NCI-H2227 treated with DMSO at 0.1 percent for 48 hours (cell line): ENCODE data around the gene C11orf21.
"Not testable (repeated sequence)": the region's sequence is repeated elsewhere in the genome, so short reads cannot be mapped to it uniquely, and the experiment has no call there.

Experiments used
- DNase-seq: peaks from one replicate; lab custom pipeline; 2025; lab: John Stamatoyannopoulos, UW

C11orf21 gene

GRCh38 chr11:2301631-2302305 is at the start of gene C11orf21, which contains the start of gene TSPAN32:
C11orf21 (minus strand) TSS chr11:2301918; CDS start chr11:2301808, 110 bp downstream.
TSPAN32 (plus strand) TSS chr11:2302013; CDS start chr11:2302150, 137 bp downstream.
- DNase-seq, result no peak

DNA sequence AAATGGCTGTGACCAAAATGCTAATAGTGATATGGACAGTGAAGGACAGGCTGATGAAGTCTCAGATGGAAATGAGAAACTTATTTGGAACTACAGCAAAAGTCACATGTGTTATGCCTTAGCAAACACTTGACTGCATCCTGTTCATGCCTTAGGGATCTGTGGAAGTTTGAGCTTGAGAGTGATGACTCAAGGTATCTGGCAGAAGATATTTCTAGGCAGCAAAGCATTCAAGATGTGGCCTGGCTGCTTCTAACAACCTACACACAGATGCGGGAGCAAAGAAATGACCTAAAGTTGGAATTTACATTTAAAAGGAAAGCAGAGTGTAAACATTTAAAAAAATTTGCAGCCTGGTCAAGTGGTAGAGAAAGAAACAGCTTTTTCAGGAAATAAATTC is 47.3 kb upstream of the C11orf21 start:
- no peak for DNase-seq

GRCh38 chr11:2347308-2347830 is 45.7 kb upstream of the C11orf21 start:
- DNase-seq, result no peak

- no peak for DNase-seq
Observed at GRCh38 chr11:2346586-2347307, 45.0 kb upstream of the C11orf21 start.

- no peak for DNase-seq
Observed at GRCh38 chr11:2346014-2346413, 44.3 kb upstream of the C11orf21 start.

DNA sequence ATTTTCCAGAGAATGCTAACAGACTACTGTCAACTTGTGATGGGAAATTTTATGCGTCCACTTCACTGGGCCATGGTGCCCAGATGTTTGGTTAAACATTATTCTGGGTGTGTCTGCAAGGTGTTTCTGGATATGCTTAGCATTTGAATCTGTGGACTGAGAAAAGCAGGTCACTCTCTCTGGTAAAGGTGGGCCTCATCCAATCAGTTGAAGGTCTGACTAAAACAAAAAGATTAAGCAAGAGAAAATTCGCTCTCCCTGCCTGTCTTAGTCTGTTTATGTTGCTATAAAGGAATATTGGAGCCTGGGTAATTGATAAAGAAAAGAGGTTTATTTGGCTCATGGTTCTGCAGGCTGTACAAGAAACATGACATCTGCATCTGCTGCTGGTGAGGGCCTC is 43.3 kb upstream of the C11orf21 start:
- no peak for DNase-seq

- no peak for DNase-seq
Observed at GRCh38 chr11:2343502-2343901, 41.8 kb upstream of the C11orf21 start.

GRCh38 chr11:2342981-2343380 is 41.3 kb upstream of the C11orf21 start:
- no peak for DNase-seq

- no peak for DNase-seq
Observed at GRCh38 chr11:2342557-2342956, 40.8 kb upstream of the C11orf21 start.

DNA sequence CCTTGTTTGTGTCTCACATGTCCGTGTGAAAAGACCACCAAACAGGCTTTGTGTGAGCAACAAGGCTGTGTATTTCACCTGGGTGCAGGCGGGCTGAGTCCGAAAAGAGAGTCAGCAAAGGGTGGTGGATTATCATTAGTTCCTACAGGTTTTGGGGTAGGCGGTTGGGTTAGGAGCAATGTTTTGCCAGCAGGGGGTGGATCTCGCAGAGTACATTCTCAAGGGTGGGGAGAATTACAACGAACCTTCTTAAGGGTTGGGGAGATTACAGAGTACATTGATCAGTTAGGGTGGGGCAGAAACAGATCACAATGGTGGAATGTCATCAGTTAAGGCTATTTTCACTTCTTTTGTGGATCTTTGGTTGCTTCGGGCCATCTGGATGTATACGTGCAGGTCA is 37.0 kb upstream of the C11orf21 start:
- DNase-seq, result not testable (repeated sequence)

- not testable (repeated sequence) for DNase-seq
Observed at GRCh38 chr11:2335286-2335685, 33.6 kb upstream of the C11orf21 start.

DNA sequence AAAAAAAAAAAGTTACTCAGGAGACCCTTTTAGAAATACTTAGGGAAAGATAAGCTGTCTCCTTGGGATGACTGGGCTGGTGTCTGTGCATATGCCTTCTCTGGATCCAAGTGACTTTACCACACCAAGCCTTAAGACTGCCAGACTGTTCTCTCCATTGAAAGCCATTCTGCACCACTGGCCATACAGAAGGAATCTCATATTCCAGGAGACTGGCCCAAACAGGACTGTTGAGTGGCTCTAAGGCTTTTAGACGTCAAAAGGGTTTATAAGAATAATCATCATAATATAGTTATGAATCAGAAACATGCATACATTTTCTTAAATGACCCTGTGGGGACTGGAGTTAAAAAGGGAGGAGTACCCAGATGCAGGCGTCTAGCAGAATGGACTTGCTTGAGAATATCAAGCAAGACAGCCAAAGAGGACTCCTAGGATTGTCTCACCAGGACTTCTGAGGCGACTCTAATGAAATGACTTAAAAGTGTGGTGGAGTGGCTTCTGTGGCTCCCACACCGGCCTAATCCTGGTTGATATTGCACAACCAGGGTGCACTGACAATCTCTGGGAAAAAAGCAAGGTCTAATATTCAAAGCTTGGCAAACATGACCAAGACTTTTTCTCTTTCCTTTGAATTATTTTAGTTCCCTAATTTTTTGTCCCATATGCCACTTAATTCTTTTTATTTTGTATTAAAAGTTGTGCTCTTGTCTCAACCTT is 31.9 kb upstream of the C11orf21 start:
- DNase-seq, result not testable (repeated sequence)

- DNase-seq, result not testable (repeated sequence)
Observed at GRCh38 chr11:2332569-2332968, 30.9 kb upstream of the C11orf21 start.

DNA sequence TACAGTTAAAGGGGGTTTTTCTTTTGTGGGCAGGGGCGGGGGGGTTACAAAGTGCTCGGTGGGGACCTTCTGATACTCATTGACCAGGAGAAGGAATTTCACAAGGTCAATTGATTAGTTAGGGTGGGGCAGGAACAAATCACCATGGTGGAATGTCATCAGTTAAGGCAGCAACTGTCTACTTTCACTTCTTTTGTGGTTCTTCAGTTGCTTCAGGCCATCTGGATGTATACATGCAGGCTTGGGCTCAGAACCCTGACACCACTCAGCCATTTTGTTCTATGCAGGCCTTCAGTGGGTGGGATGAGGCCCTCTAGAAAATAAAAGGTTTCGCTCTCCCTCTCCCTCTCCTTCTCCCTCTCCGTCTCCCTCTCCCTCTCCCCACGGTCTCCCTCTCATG is 29.7 kb upstream of the C11orf21 start:
- DNase-seq, result no peak

DNA sequence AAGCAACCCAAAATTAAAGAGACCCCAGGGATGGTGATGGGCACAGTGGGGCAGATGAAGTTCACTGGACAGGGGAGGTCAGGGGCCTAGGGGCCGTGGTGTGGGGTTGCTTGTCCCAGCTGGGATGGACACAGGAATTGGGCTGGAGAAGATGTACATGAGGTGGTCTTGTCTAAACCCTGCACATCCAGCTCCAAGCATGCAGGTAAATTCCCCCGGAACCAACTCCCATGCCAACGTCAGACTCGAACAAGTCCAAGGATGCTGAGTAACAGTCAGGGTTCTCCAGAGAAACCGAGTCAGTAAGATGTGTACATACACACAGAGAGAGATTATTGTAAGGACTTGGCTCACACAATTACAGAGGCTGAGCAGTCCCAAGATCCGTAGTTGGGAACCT is 29.0 kb upstream of the C11orf21 start:
- DNase-seq, result no peak

DNA sequence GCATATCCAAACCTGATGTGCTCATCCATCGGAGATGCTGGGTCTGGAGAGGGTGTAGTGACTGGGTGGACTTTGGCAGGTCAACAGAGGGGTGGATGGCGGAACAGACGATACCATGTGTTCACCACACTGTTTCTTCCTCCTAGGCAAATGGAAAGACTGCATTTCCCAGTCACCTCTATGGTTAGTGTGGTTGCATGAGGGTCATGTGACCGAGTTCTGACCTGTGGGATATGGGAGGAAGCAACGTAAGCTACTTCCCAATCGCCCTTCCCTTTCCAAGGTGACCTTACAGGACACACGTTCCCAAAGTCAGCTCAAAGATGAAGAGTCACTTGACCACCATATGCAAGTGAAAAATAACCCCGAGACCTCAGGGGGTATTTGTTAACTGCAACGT is 27.8 kb upstream of the C11orf21 start:
- DNase-seq, result no peak

DNA sequence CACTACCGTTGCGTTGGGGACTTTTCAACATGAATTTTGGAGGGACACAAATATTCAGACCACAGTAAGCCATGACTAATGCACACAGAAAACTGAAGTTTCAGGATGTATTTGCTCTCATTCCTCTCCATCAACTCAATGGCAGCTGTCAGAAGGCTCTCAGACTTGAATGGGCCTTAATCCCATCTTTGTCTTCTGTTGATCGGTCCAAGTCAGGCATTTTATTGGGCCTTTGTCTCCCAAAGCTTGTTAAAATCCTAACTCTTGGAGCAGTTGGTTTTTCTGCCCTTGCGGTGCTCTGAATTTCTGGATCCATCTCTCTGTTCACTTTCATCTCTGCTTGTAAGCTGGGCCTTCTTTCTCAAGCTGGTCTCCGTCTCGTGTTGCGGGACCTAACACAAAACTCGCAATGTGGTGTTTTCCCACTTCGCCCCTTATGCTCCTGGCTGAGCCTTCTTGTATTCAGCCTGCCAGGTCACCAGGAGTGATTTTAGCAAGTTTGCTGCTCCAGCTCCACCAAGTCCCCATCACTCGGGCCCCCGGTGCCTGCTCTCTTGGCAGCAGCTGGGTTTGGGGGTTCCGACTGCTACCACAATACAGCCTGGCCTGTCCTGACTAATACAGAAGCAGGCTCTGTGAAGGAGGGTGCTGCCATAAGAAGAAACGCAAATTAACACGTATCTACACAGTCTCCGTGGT is 27.1 kb upstream of the C11orf21 start:
- DNase-seq, result no peak

DNA sequence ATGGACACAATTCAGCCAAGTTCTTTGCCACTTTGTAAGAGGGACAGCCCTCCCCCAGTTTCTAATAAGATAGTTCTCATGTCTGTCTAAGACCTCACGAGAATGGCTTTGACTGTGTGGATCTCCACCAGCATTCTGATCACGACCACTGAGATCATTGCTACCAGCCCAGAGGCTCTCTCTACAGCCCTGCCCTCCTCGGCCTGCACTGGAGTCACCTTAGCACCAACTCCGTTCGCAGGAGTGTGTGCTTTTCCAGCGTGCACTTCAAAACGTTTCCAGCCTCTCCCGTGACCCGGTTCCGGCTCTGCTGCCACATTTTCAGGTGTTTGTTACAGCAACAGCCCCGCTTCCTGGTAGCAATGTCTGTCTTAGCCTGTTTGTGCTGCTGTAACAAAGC is 26.3 kb upstream of the C11orf21 start:
- no peak for DNase-seq

- no peak for DNase-seq
Observed at GRCh38 chr11:2327032-2327431, 25.3 kb upstream of the C11orf21 start.

- no peak for DNase-seq
Observed at GRCh38 chr11:2325719-2326118, 24.0 kb upstream of the C11orf21 start.

DNA sequence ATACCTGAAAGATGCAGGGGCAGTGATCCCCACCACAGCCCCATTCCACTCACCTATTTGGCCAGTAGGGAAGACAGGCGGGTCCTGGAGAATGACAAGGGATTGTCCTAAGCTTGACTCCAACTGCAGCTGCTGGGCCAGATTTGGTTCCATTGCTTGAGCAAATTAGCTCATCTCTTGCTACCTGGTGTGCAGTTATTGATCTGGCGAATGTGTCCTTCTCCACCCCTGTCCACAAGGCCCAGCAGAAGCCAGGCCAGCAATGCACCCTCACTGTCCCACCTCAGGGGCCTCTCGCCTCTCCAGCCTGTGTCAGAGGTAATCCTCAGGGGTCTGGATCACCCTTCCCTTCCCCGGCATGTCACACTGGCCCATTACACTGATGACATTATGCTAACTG is 23.4 kb upstream of the C11orf21 start:
- no peak for DNase-seq

DNA sequence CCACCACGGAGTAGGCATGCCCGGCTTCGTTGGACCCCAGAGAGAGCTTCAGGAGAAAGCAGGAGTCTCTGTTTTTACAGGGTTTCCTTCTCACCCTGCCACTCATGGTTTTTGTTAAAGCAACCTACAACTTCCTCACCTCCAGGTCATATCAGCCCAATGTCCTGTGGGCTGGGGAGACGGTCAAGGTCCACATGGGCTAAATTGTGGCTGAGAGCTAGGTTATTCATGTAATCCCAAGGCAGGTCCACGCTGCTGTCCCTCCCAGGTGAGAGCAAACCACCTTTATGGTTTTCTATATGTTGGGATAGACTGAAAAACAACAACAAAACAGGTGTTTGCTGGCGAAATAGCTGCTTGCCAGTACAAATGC is 19.6 kb upstream of the C11orf21 start:
- no peak for DNase-seq
